ENCODE data around the gene PPP1R14C.

GRCh38 chr6:150184850-150185731 lies 42.2 kb downstream of the PPP1R14C start:
- no peak for TF ChIP-seq REST (IDR thresholded peaks at IDR 0.05; ENCODE audit: insufficient read depth in 1 of 2, low read depth in 2 of 2, low read length in 2 of 2)
- TF ChIP-seq TAF1 (IDR thresholded peaks at IDR 0.05; ENCODE audit: borderline replicate concordance, insufficient read depth, low read length) = no peak
